Body of pancreas (tissue), 4 donors: Measurements from ENCODE around the gene RHCE. TPM values are rescaled to one million over a fixed set of nuclear protein-coding genes. Genes with fewer than 3 reads are reported as not detected.

Experiments used
- ATAC-seq: fragments of 150-250 bp; one replicate; pipeline ENCODE4 v1.9.1; 2016
- DNase-seq, 4 donors: peaks; one replicate each; pipeline ENCODE4 v3.0.0-alpha.2; 2019
- H3K27ac ChIP-seq, 4 donors: fragments of 200-600 bp; sonication (generic); 1 replicate in 3 of 4; 2 replicates in 1 of 4; pipeline versions ENCODE4 v1.5.1 to v1.6.1; 2016 to 2019; ENCODE audit warnings: mild to moderate bottlenecking in 1 of 4, mixed read lengths in 1 of 4, moderate library complexity in 1 of 4
- H3K27me3 ChIP-seq, 2 donors: fragments of 200-600 bp; sonication (generic); one replicate each; pipeline ENCODE4 v1.6.0; 2016; ENCODE audit warnings: mild to moderate bottlenecking in 1 of 2
- H3K36me3 ChIP-seq, 2 donors: fragments of 200-600 bp; sonication (generic); replicated peaks in 1 of 2; 2 replicates each; pipeline ENCODE4 v1.5.1; 2016; ENCODE audit warnings: low read depth in 2 of 2; ENCODE audit not compliant: insufficient read depth in 1 of 2
- H3K4me1 ChIP-seq: fragments of 200-600 bp; sonication (generic); one replicate; pipeline ENCODE4 v1.6.0; 2016
- H3K4me3 ChIP-seq, 2 donors: fragments of 200-600 bp; sonication (generic); 1 replicate in 1 of 2; 2 replicates in 1 of 2; pipeline ENCODE4 v1.5.1; 2016 to 2019
- H3K9me3 ChIP-seq, 3 donors: fragments of 200-600 bp; sonication (generic); 1 replicate in 2 of 3; 2 replicates in 1 of 3; pipeline ENCODE4 v1.5.1; 2016
- CTCF ChIP-seq, 7 experiments: fragments of 450-650 bp in 4 of 7; fragments of 200-600 bp in 3 of 7; sonication (generic) in 3 of 7; IDR thresholded peaks; one replicate each; pipeline ENCODE4 v1.5.1; 2016 to 2019; ENCODE audit warnings: antibody characterized with exemption in 7 of 7
- POLR2A ChIP-seq, 3 donors: fragments of 450-650 bp; IDR thresholded peaks; one replicate each; pipeline ENCODE4 v1.6.1; 2016; ENCODE audit warnings: antibody characterized with exemption in 3 of 3, mild to moderate bottlenecking in 2 of 3
- WGBS, 2 donors: methylation state at CpG; one replicate each; pipeline ENCODE4 v1.1.5; 2017; 5-methylcytosine and 5-hydroxymethylcytosine counted together
- intact Hi-C: fragments of 100-400 bp; cut with DNase I; formaldehyde crosslinking; loops from one replicate; pipeline ENCODE4 v1.15.1; 2023
- total RNA-seq, 2 donors: library from RNA; depleted of rRNA; stranded (reverse); fragments of >200 nt; gene quantifications; one replicate each; pipeline ENCODE4 v1.1.0, GENCODE V29; 2016

Gene RHCE
- total RNA-seq, 2 donors from 2014 or later: 0.26 TPM; not detected in 1

GRCh38 chr1:25435397-25436108, 14.9 kb upstream of the RHCE start:
- intact Hi-C loops: no loop called here
- no peaks in the 10 kb centered on the region for H3K27me3 ChIP-seq
- WGBS, 2 donors: 5 to 8% methylated on average over 4 of the region's 4 CpGs
- H3K9me3 ChIP-seq: no peaks in the 10 kb centered on the region
- peak overlapping the region in 2 of 4 donors; percentile 27 to 41 for H3K27ac ChIP-seq
- H3K4me3 ChIP-seq: no peak overlapping the region
- ATAC-seq (no peak), DNase-seq (no peak)
- TF ChIP-seq CTCF (IDR thresholded peaks at IDR 0.05): no peak
- TF ChIP-seq POLR2A (IDR thresholded peaks at IDR 0.05): no peak
- no peaks in the 10 kb centered on the region for H3K36me3 ChIP-seq
- H3K4me1 ChIP-seq: peaks cover 51% of the 10 kb centered on the region

DNA sequence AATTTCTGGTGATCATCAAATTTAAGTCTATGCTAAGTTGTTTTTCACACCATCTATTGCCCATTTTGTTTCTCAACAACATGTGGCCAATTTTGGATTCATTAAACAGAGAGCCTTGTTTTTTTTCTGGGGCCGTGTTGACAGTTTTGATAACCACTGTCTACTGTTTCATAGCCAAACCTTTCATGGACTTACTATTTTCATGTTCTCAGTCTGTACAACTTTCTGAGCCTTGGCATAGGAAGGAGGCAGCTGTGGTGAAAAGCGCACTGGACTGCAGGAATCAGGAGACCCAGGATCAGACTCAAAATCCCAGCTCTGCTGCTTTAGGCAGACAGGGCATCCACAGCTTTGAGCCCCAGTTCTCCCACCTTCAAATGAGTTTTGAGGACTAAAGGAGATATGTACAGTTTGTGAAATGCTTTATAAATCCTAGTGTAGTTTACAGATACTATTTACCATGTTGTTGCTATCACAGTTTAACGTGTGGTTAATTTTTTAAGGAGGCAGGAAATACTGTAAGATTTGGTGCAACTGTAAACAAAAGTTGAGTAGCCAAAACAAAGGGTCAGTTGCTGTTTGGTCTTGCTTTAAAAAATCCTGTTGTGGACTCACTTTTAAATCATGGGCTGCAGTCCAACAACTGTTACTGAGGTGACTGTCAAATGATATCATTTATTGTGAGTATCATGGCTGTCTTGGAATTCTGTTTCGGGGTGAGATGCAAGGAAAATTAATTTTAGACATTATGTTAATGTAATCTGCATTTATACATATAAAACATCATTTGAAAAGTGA, 13.0 kb upstream of the RHCE start:
- Histone ChIP-seq H3K4me3 (no peak overlapping the region), H3K27me3 (no peaks in the 10 kb centered on the region), H3K36me3 (no peaks in the 10 kb centered on the region), H3K27ac (peak overlapping the region; percentile 7 to 61 (median 37)), H3K9me3 (no peaks in the 10 kb centered on the region), H3K4me1 (peaks cover 56% of the 10 kb centered on the region)
- intact Hi-C loops: no loop called here
- TF ChIP-seq CTCF (IDR thresholded peaks at IDR 0.05) (no peak), POLR2A (IDR thresholded peaks at IDR 0.05) (no peak)
- no peak for ATAC-seq
- 11 to 17% methylated on average over 4 of the region's 4 CpGs for WGBS, 2 donors
- no peak for DNase-seq

DNA sequence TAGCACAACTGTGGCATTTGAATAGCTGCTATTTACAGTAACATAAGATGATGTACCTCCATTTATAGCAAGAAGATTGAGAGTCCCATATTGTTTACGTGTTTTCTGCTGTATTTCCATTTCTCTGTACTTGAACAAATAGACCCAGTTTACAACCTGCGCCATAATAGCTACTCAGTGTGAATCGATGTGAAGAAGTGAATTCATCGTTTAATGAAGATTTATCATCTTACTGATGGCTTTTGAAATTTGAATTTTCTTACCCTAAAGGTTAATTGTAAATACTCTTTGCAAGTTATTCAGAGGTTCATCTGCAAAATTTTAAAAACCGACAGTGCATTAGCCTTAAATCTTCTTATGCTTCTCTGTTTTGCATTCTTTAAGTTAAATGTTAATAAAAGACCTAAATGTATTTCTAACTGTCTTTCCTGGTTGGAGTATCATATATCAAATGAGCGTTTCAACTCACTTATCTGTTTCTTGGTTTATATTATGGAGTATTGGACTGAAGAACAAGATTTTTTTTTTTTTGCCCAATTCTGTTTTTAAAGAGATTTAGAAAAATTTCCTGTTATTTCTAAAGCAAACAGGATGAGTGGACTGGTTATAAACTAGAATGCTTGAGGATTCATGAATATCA, 12.2 kb upstream of the RHCE start:
- ATAC-seq (no peak), DNase-seq (no peak)
- no peaks in the 10 kb centered on the region for H3K27me3 ChIP-seq
- peaks cover 56% of the 10 kb centered on the region for H3K4me1 ChIP-seq
- no peak overlapping the region for H3K4me3 ChIP-seq
- H3K36me3 ChIP-seq: no peaks in the 10 kb centered on the region
- TF ChIP-seq CTCF (IDR thresholded peaks at IDR 0.05) (no peak), POLR2A (IDR thresholded peaks at IDR 0.05) (no peak)
- peak overlapping the region in 2 of 4 donors; percentile 1 to 95 for H3K27ac ChIP-seq
- intact Hi-C loops: no loop called here
- no peaks in the 10 kb centered on the region for H3K9me3 ChIP-seq
- WGBS, 2 donors: 38 to 42% methylated on average over 6 of the region's 6 CpGs

DNA sequence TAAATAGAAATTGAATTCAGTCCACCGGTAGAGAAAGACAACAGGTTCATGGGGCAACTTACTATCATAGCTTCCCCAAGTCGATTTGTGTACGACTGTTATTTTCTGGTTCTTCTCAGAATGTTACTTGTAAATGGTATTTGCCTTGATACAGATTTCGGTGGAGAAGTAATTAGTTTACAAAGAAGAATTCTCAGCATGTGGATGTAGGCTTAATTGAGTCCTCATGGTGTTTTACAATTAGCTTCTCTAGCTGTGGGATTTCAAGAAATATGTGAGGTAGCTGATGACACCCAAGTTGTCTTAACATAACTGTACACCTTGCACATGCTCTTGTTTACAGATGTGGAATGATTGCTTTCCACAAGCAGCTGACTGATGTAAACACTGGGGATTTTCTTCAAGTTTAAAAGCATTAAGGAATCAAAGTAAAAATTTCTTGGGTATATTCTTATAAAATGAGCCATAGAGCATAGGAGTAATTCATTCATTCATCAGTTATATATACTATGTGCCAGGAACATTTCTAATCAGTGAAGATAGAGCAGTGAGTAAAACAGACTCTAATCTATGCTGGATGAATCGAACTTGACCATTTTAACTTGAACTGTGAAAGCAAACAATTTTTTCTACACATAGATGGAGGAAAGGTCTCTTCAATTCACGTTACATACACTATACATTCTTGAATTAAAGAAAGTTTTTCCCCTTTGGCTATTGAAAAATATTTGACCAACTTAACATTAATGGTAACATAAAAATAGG, 11.5 kb upstream of the RHCE start:
- WGBS, 2 donors: 4 to 7% methylated on average over 6 of the region's 6 CpGs
- Histone ChIP-seq H3K36me3 (no peaks in the 10 kb centered on the region), H3K27me3 (no peaks in the 10 kb centered on the region), H3K27ac (peak overlapping the region in 3 of 4 donors; percentile 95), H3K4me1 (peaks cover 56% of the 10 kb centered on the region), H3K9me3 (no peaks in the 10 kb centered on the region), H3K4me3 (peak overlapping the region; percentile 48 to 94)
- ATAC-seq (no peak), DNase-seq (no peak)
- intact Hi-C loops: no loop called here
- TF ChIP-seq POLR2A (IDR thresholded peaks at IDR 0.05): no peak
- TF ChIP-seq CTCF (IDR thresholded peaks at IDR 0.05): no peak
